DND-41 (cell line): ENCODE results near the gene VWA8.
"Not testable (repeated sequence)": the region's sequence is repeated elsewhere in the genome, so short reads cannot be mapped to it uniquely, and the experiment has no call there.

Experiments used
- EZH2 ChIP-seq: IDR thresholded peaks from 3 replicates; pipeline ENCODE4 v1.6.1; 2012; ENCODE audit warnings: borderline replicate concordance, low read depth, mild to moderate bottlenecking, moderate library complexity, low read length, inconsistent platforms; ENCODE audit not compliant: severe bottlenecking
- TF ChIP-seq, protein P1 (sequence below): IDR thresholded peaks from 2 replicates; pipeline ENCODE4 v1.5.1; 2012; ENCODE audit warnings: borderline replicate concordance, low read length, moderate library complexity, mild to moderate bottlenecking; ENCODE audit not compliant: poor library complexity, severe bottlenecking; ENCODE audit errors: extremely low read depth

DNA sequence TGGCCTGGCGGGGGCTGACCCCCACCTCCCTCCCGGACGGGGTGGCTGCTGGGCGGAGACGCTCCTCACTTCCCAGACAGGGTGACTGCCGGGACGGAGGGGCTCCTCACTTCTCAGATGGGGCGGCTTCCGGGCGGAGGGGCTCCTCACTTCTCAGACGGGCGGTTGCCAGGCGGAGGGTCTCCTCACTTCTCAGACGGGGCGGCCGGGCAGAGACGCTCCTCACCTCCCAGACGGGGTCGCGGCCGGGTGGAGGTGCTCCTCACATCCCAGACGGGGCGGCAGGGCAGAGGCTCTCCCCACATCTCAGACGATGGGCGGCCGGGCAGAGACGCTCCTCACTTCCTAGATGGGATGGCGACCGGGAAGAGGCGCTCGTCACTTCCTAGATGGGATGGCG is 79.0 kb downstream of the VWA8 start:
- not testable (repeated sequence) for TF ChIP-seq EZH2
- TF ChIP-seq, protein P1, sequence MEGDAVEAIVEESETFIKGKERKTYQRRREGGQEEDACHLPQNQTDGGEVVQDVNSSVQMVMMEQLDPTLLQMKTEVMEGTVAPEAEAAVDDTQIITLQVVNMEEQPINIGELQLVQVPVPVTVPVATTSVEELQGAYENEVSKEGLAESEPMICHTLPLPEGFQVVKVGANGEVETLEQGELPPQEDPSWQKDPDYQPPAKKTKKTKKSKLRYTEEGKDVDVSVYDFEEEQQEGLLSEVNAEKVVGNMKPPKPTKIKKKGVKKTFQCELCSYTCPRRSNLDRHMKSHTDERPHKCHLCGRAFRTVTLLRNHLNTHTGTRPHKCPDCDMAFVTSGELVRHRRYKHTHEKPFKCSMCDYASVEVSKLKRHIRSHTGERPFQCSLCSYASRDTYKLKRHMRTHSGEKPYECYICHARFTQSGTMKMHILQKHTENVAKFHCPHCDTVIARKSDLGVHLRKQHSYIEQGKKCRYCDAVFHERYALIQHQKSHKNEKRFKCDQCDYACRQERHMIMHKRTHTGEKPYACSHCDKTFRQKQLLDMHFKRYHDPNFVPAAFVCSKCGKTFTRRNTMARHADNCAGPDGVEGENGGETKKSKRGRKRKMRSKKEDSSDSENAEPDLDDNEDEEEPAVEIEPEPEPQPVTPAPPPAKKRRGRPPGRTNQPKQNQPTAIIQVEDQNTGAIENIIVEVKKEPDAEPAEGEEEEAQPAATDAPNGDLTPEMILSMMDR: not testable (repeated sequence)
